ENCODE measurements around the gene SOX6.
"Not testable (repeated sequence)": the region's sequence is repeated elsewhere in the genome, so short reads cannot be mapped to it uniquely, and the experiment has no call there.

Gene SOX6

DNA sequence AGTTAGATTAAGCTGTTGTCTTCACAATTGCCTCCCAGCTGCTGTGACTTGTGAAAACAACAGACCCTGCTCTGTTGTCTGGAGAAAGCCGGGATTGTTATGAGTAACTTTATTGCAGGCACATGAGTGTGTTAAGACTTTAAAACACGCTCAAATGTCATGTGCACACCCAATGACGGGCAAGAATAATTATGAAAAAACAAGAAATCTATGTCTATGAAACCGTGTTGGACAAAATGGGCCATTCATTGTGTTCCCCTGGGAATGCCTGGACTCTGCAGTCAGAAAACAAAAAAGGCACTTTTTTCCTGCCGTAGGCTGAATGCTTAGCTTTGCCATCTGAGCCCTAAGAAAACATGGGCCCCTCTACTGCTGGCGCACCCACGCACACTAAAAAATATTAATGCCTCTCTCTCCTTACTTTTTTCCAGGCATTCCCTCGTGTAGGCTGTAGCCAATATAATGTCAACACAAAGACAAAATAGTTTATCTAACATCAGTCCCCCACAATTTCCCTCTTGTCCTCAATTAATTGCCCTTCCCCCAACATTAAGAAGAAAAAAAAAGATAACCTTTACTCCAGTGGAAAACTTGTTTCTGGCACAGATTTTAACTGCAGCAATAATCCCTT is 207.9 kb downstream of the SOX6 start:
- no peak for DNase-seq (ENCODE audit: low spot score)

DNA sequence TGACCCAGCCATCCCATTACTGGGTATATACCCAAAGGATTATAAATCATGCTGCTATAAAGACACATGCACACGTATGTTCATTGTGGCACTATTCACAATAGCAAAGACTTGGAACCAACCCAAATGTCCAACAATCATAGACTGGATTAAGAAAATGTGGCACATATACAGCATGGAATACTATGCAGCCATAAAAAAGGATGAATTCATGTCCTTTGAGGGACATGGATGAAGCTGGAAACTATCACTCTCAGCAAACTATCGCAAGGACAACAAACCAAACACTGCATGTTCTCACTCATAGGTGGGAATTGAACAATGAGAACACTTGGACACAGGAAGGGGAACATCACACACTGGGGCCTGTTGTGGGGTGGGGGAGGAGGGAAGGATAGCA is 209.4 kb downstream of the SOX6 start:
- DNase-seq (ENCODE audit: low spot score): not testable (repeated sequence)

DNA sequence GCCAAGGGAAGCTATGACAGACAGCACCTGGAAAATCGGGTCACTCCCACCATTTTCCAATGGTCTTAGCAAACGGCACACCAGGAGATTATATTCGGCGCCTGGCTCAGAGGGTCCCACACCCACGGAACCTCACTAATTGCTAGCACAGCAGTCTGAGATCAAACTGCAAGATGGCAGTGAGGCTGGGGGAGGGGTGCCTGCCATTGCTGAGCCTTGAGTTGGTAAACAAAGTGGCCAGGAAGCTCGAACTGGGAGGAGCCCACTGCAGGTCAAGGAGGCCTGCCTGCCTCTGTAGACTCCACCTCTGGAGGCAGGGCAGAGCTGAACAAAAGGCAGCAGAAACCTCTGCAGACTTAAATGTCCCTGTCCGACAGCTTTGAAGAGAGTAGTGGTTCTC is 214.7 kb downstream of the SOX6 start:
- not testable (repeated sequence) for DNase-seq (ENCODE audit: low spot score)

DNA sequence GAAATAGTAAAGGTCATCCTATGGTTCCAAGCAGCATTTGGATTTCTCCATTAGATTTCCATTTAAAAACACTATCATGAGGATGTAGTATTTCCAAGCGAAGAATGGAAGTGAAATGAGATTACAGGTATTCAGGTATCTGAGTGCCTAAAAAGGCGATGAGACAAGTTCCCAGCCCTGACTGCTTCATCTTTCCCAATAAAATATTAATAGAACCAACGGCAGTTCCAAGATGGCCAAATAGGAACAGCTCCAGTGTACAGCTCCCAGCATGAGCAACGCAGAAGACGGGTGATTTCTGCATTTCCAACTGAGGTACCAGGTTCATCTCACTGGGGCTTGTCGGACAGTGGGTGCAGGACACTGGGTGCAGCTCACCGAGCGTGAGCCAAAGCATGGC is 215.2 kb downstream of the SOX6 start:
- DNase-seq (ENCODE audit: low spot score): not testable (repeated sequence)

DNA sequence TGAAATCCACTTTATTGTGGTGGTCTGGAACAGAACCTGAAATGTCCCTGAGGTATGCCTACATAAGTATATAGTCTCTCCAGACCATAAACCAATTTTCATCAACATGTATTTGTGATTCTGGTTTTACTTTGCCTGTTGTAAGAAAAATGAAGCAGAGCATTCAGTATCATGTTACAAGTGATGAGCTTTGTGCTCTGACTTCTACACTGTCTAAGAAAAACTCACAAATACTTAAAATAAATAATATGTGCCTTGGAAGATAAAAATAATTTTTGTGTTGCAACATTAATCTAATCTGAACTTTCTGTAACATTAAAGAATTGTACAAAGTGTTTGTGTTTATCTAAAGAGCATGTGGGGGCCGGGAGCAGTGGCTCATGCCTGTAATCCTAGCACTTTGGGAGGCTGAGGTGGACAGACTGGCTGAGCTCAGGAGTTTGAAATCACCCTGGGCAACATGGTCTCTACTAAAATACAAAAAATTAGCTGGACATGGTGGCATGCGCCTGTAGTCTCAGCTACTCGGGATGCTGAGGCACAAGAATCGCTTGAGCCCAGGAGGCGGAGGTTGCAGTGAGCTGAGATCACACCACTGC is 219.5 kb downstream of the SOX6 start:
- no peak for DNase-seq (ENCODE audit: low spot score)

DNA sequence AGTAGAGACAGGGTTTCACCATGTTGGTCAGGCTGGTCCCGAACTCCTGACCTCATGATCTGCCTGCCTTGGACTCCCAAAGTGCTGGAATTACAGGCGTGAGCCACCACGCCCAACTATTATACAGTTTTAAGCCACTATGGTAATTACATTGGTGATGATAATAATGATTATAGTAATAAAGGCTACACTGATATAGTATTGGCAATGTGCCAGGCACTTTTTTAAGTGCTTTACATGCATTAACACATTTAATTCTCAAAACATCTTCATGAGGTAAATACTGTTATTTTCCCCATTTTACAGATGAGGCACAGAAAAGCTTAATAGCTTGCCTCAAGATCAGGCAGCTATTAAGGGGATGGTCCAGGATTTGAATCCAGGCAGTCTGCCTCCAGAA is 222.5 kb downstream of the SOX6 start:
- DNase-seq (ENCODE audit: low spot score): no peak

DNA sequence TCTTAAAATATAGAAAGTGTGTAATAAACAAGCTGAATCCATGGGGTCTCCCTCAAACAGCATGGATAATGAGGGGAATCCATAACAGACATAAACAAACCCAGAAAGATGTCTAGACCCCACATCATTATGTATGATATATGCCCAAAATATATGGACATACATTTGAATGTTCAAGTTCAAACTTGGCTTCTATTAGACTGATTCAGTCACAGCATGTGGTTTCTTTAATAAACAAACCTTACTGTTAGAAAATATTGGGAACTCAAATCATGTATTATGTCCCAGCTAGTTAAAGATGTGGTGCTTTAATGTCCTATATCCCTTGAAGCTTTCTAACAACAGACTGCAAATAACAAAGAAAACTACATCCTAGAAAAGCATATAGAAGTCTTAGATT is 228.6 kb downstream of the SOX6 start:
- no peak for DNase-seq (ENCODE audit: low spot score)

DNA sequence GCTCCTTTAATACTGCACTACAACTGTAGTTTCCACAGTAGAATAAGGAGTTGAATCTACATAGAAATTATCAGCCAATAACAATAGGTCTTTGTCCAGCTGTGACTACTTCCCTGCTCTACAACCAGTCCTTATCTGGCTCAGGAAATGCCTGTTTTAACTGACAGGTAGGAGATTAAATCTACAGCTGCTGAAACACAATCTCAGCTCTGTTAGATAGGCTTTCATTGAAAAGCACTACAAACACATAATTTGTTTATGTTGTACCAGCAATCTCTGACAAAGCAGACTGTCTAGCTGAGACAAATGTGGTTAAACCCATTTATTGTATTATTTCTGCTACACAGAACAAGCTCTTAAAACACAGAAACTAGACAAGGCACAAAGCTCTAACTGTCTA is 230.0 kb downstream of the SOX6 start:
- no peak for DNase-seq (ENCODE audit: low spot score)

DNA sequence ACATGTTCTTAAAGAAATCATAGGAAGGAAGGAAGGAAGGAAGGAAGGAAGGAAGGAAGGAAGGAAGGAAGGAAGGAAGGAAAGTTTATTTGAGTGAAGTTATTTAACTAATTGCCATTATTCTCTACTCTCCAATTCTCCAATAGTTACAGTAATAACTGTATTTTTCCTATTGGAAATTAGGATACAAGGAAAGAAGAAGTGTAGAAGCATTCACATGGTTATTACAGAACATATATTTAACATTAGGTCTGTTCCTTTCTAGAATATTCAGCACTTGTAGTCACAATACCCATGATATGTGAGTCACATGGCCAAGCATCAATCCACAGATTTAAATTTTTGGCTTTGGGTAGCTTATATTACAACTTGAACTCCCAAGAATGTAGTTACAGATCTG is 230.6 kb downstream of the SOX6 start:
- DNase-seq (ENCODE audit: low spot score): no peak

DNA sequence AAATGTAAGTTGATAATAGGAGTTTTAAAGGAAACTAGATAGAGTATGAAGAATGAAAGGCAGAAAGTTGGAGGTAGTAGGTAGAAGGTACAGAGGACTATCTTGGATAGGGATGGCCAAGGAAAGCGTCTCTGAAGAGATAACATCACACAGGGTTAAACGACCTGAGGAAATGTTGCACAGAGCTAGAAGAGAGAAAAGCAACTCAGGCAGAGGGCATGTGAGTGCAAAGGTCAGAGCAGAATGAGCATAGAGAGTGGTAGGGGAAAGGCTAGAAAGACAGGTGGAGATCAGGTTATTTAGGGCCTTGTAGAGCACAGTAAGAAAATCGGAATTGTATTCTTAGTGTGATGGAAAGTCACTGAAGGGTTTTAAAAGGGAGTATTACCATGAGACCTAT is 232.0 kb downstream of the SOX6 start:
- DNase-seq (ENCODE audit: low spot score): no peak

DNA sequence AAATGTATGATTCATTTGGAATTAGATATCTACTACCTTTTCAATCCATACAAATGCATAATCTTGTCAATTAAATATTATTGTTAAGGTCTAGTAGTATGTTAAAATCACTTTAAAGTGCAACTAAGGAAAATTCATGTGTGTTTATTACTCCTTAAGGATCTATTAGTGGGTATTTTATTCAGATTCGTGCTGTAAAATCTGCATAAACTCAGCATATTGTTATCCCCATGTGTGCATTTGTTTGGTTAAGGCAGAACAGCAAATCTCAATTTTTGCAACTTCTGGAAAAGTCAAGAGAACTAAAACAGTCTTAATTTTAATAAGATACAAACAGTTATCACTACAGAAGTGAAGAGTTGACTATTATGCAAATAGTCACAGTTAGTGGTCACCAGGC is 234.5 kb downstream of the SOX6 start:
- no peak for DNase-seq (ENCODE audit: low spot score)

DNA sequence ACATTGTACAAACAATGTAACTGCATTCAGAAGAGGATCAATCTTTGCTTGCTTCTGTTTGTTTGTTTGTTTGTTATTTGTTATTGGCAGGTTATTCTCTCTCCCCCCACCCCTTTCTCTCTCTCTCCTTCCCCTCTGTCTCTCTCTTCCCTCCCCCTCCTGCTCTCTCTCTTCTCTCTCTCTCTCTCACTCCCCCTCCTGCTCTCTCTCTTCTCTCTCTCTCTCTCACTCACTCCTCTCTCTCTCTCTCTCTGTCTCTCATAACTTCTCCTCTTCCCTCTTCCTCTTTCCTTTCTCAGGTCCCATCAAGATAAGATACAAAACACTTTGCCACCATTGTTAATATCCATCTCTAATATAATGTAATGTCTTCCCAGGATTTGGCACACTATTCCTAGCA is 236.3 kb downstream of the SOX6 start:
- DNase-seq (ENCODE audit: low spot score): no peak

DNA sequence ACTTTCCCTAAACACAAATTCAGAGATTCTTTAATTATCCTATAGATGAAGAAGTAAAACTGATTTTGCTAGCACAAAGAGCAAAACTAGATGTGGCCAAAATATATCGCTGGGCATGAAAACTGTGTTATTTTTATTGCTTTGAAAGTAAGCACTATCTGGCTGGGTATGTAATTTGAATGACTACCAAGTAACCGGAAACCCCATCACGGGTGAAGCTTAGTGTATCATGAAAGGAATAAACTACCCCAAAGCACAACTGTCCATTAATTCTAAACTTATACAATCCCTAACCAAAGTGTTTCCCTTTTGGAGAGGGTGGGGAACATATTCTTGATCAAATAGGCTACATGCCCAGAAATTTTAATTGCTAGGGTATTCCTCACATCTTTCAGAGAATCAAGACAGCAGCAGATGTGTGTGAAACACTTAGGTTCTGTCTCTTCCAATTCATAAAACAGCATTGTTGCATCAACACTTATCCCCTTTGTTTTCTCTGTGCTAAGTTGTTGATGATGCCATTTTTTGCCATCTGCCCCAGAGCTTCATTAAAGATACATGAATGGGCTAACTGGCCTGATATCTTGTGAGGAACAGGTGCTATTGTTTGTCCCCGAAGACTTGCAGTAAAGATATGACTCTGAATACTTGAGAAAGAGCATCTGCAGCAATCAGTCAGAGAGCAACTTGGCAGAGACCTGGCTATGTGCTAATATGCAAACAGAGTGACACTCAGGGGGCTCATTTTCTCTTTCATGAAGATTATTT is 238.2 kb downstream of the SOX6 start:
- no peak for DNase-seq (ENCODE audit: low spot score)

DNA sequence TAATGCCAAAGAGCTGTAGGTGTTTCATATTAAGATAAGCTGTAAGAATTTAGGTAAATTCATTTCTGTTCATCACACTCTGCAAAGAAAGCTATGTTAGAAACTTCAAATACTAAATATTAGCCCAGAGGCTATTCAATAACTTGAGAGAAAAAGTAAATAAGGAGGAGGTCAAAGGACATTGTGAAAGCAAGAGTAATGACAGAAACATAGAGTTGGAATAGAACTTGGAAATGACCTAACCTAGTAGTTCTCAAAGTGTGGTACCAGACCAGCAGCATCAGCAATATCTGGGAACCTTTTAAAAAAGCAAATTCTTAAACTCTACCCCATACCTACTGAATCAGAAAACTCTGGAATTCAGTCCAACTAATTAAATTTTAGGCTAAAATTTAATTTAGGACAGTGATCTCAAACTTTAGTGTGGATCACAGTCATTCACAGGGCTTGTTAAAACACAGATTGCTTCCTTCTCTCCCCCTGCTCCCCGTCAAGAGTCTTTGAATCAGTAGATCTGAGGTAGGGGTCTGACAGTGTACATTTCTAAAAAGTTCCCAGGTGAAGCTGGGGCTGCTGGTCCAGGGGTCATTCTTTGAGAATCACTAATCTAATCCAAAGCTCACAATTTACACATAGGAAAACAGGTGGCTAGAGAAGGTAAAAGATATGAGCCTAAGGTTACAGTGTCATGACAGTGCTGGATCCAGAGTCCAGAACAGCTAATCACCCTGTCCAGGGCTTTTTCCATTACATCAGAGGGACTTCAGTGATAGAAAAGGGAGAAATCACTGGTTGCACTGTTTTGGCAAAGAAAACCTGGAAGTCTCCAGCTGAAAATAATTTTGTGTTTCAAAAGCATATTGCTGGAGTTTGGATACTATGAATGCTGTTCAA is 241.1 kb downstream of the SOX6 start:
- no peak for DNase-seq (ENCODE audit: low spot score)

DNA sequence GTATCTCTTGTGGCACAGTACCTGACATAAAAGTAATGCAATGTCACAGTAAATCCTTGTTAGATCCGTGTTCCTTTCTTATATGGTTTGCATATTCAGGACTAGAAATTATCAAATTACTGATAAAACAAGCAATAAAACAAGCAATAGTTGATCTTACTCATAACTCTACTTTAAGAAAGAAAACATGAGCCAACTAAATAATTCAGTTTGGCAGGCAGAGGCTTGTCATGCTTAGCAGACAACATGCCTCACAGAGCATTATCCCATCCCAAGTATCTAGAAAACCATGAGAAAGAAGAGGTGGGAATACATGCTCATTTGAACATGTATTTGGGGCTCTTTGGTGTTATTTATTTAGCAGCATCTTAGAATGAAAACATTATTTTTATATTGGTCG is 241.9 kb downstream of the SOX6 start:
- no peak for DNase-seq (ENCODE audit: low spot score)

DNA sequence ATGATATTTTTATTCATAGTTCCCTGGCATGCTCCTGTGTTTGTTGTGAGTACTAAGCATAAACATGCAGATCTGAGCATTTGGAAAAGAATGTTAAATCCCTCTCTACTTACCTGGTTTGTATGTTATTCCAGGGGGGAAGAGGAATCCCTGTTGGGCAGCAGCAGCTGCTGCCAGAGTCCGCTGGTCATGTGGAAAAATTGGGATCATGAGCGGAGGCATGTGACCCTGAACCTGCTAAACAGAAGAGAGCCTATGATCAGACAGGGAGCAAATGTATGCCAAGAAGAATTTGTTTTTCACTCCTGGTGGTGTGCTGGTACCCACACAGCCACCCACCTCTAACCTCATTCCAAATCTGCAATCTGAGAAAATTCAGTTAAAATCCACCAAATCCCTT is 244.7 kb downstream of the SOX6 start:
- DNase-seq (ENCODE audit: low spot score): no peak

DNA sequence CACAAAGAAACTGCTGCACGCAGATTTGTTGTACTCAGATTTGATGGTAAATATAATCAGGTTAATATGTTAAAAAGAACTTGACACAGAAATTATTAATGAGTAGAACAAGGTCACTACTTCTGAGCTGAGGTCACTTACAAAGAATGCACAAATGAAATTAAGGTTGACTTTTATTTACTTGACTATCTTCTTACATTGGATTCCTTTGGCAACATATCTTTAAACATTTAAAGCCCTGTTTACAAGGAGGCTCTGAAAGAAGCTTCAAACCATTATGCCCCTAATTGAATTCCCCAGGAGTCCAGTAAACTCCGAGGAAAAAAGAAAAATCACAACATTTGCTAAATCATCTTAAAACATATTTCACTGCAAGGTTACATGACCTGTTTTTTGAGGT is 245.5 kb downstream of the SOX6 start:
- no peak for DNase-seq (ENCODE audit: low spot score)

DNA sequence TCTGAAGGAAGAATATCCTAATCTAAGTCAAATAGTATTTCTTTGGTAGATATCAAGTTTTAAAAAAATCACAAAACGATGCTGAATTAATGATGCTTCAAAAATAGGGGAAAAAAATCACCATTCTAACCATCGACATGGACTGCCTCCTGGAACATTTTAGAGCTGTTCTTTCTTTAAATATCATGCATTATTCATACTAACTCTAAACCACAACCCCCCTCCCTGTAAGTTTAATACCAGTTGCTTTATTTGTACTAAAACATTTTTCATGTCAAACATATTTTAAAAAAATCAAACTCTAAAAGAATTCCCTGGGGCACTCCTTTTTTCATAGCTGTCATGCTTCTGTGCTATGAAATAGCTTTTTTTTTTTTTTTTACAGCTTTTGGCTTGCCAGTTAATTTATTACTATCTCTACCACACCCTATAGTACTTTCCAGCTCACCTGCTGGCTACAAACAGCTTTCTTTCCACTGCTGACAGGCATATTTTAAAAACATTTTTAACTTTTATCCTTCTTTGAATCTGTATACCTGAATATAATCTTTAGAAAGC is 256.9 kb downstream of the SOX6 start:
- DNase-seq (ENCODE audit: low spot score): no peak

DNA sequence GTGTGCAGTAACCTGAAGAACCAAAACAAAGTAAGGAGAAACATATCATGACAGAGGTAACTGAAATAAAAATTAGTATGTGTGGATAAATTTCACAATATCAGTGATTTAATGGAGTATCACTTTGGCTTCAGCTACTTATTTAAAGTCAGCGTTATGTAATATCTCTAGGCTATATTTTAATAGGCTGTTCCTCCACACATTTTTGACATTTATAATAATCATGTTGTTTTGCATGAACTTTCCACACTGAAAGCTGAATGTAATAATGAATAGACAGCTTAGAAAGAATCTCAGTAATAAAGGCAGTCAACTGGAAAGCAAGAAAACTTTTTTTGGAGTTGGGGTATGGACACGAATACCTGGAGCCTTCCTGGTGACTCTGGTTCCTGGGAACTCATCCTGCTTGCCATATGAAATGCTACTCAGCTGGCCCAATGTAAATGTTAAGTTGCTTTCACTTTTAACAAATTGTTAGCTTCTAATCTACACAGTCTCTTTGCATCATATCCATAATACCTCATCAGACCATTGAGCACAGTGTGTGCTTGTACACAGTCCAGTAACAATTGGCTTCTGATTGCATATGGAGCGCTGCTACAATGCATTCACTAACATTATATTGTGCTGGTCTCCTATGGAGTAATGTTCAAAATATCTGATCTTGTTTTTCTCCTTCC is 257.7 kb downstream of the SOX6 start:
- DNase-seq (ENCODE audit: low spot score): no peak

DNA sequence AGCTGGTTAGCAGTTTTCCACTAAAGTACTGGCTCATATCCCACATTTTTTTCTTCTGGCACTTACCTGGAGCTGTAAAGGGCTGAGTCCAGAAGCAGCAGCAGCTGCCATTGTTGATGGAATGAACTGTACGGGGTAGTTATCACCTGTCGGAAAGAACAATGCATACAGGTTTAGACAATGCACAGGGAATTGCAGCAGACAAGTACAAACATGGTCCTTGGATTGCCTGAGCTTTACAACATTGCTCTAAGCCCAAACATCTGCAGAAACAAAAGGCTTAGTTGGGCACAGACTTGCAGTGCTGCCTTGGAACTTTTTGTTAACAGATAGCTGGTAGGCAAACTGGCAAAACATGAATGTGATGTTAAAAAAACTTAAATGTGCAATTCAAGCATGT is 258.8 kb downstream of the SOX6 start:
- no peak for DNase-seq (ENCODE audit: low spot score)

DNA sequence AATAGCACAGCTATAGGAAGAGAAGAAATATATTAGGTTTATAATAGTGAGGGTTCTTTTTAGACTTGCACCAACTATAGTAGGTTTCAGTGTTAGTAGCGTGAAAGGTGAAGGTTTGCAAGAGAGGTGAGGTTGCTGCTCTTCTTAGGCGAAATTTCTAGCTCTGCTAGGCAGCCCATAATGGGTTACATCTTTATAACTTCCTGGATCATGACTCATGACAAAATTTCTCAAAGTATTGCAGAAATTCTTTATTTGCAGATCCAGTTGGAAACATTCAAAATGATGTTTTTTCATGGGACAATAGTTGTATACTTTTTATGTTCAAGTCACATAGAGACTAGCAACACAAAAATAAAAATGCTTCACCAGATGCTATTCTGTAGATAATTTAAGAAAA is 260.0 kb downstream of the SOX6 start:
- no peak for DNase-seq (ENCODE audit: low spot score)

DNA sequence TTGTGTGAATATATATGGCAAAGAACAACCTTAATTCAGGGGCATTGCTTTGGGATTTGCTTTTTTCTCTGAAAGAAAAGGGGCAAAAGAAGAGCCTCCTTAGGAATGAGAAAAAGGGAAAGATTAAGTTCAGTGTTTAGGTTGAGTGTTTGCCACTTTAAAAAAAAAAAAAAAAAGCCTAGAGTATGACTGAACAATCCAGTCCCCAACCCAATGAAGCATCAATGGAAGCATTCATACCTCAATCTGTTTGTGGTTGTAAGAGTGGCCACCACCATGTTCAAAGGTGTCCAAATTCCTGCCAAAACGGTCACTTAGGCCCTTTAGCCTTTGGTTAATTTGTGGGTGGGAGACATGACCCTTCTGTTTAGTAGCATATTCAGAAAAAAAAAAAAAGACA is 260.6 kb downstream of the SOX6 start:
- DNase-seq (ENCODE audit: low spot score): no peak

All from GM03348 (cell line).